Neuronal stem cell (in vitro differentiated cells): ENCODE data around the gene GPR150.
"Not testable (repeated sequence)": the region's sequence is repeated elsewhere in the genome, so short reads cannot be mapped to it uniquely, and the experiment has no call there.

ENCODE experiments used
- DNase-seq: peaks from one replicate; pipeline ENCODE4 v3.0.0-alpha.2; 2013; ENCODE audit warnings: low spot score
- H2AFZ ChIP-seq: one replicate; pipeline ENCODE4 v1.6.1; 2013; ENCODE audit warnings: mild to moderate bottlenecking, low read length, inconsistent platforms
- H2AK5ac ChIP-seq: 2 replicates; pipeline ENCODE4 v1.6.1; 2013; ENCODE audit warnings: low read depth, mild to moderate bottlenecking, inconsistent platforms, low read length, moderate library complexity, mixed read lengths
- H2BK120ac ChIP-seq: 2 replicates; pipeline ENCODE4 v1.6.1; 2013; ENCODE audit warnings: low read depth, mild to moderate bottlenecking, inconsistent platforms, low read length, moderate library complexity, mixed read lengths
- H2BK12ac ChIP-seq: one replicate; pipeline ENCODE4 v1.6.1; 2013; ENCODE audit warnings: low read length, inconsistent platforms
- H2BK15ac ChIP-seq: 2 replicates; pipeline ENCODE4 v1.6.1; 2013; ENCODE audit warnings: mild to moderate bottlenecking, low read length, inconsistent platforms, mixed read lengths
- H2BK5ac ChIP-seq: one replicate; pipeline ENCODE4 v1.6.1; 2013; ENCODE audit warnings: inconsistent platforms, mild to moderate bottlenecking, low read length, moderate library complexity
- H3K14ac ChIP-seq: one replicate; pipeline ENCODE4 v1.6.1; 2013; ENCODE audit warnings: low read length, inconsistent platforms
- H3K18ac ChIP-seq: 2 replicates; pipeline ENCODE4 v1.6.1; 2013; ENCODE audit warnings: low read length, inconsistent platforms
- H3K23ac ChIP-seq: 2 replicates; pipeline ENCODE4 v1.6.1; 2013; ENCODE audit warnings: low read depth, mild to moderate bottlenecking, mixed read lengths, low read length, inconsistent platforms; ENCODE audit not compliant: poor library complexity
- H3K27ac ChIP-seq: replicated peaks from 3 replicates; pipeline ENCODE4 v1.5.1; 2013; ENCODE audit warnings: low read length, inconsistent platforms
- H3K27me3 ChIP-seq, 3 experiments: 2 replicates each; pipeline ENCODE4 v1.6.1; 2013; ENCODE audit warnings: low read length in 3 of 3, mild to moderate bottlenecking in 2 of 3, inconsistent platforms in 1 of 3, low read depth in 1 of 3, mixed read lengths in 1 of 3, moderate library complexity in 1 of 3; ENCODE audit not compliant: control insufficient read depth in 3 of 3, insufficient read depth in 3 of 3
- H3K36me3 ChIP-seq, 2 donors: replicated peaks in 1 of 2; 2 replicates each; pipeline ENCODE4 v1.6.1; 2013; ENCODE audit warnings: low read length in 2 of 2; ENCODE audit not compliant: control insufficient read depth in 2 of 2, insufficient read depth in 2 of 2
- H3K4ac ChIP-seq: 2 replicates; pipeline ENCODE4 v1.6.1; 2013; ENCODE audit warnings: inconsistent platforms, mild to moderate bottlenecking, low read length, moderate library complexity
- H3K4me1 ChIP-seq, 2 donors: 1 replicate in 1 of 2; 2 replicates in 1 of 2; pipeline ENCODE4 v1.6.1; 2013; ENCODE audit warnings: low read length in 2 of 2, low read depth in 1 of 2; ENCODE audit not compliant: control insufficient read depth in 2 of 2, insufficient read depth in 1 of 2
- H3K4me2 ChIP-seq: one replicate; pipeline ENCODE4 v1.6.1; 2013; ENCODE audit warnings: mild to moderate bottlenecking, low read length, inconsistent platforms; ENCODE audit not compliant: insufficient read depth, poor library complexity, severe bottlenecking
- H3K4me3 ChIP-seq, 2 donors: 2 replicates each; pipeline ENCODE4 v1.5.1; 2013; ENCODE audit warnings: low read length in 2 of 2, mild to moderate bottlenecking in 2 of 2, inconsistent platforms in 1 of 2, moderate library complexity in 1 of 2
- H3K79me1 ChIP-seq: one replicate; pipeline ENCODE4 v1.6.1; 2013; ENCODE audit warnings: low read depth, mild to moderate bottlenecking, inconsistent platforms, low read length, moderate library complexity
- H3K9ac ChIP-seq: one replicate; pipeline ENCODE4 v1.6.1; 2013; ENCODE audit warnings: mild to moderate bottlenecking, low read depth, low read length, inconsistent platforms; ENCODE audit not compliant: poor library complexity
- H3K9me3 ChIP-seq, 2 donors: replicated peaks in 1 of 2; 2 replicates each; pipeline versions ENCODE3 to v1.6.1; 2013; ENCODE audit warnings: low read length in 2 of 2, mild to moderate bottlenecking in 2 of 2, inconsistent platforms in 1 of 2, low read depth in 1 of 2, mixed read lengths in 1 of 2, moderate library complexity in 1 of 2; ENCODE audit not compliant: control insufficient read depth in 2 of 2, insufficient read depth in 1 of 2
- H4K8ac ChIP-seq: one replicate; pipeline ENCODE4 v1.6.1; 2013; ENCODE audit warnings: low read depth, mild to moderate bottlenecking, inconsistent platforms, low read length, moderate library complexity
- H4K91ac ChIP-seq: one replicate; pipeline ENCODE4 v1.6.1; 2013; ENCODE audit warnings: low read length, low read depth, mild to moderate bottlenecking, inconsistent platforms; ENCODE audit not compliant: poor library complexity
- WGBS, 2 donors: extraction: QIAGEN DNeasy Blood & Tissue Kit; methylation state at CpG; one replicate each; pipeline ENCODE4 v1.1.7; 2013; ENCODE audit warnings: missing lambda C conversion rate in 2 of 2, mixed read lengths in 1 of 2; ENCODE audit not compliant: insufficient read length in 2 of 2, insufficient replicate concordance in 1 of 2; ENCODE audit errors: extremely low coverage in 2 of 2; 5-methylcytosine and 5-hydroxymethylcytosine counted together

Gene GPR150

GRCh38 chr5:95631991-95632675, 12.2 kb downstream of the GPR150 start:
- Histone ChIP-seq H4K8ac (no peak overlapping the region), H3K9ac (no peak overlapping the region), H2BK120ac (no peak overlapping the region), H3K4me1 (no peaks in the 10 kb centered on the region), H3K27ac (no peak overlapping the region), H3K4me3 (no peak overlapping the region), H2AK5ac (no peak overlapping the region), H2BK12ac (no peak overlapping the region), H3K27me3 (no peaks in the 10 kb centered on the region), H4K91ac (no peak overlapping the region), H3K9me3 (peaks cover 0 to 8% of the 10 kb centered on the region in 2 donors), H3K4me2 (no peak overlapping the region), H2BK15ac (no peak overlapping the region), H3K36me3 (no peaks in the 10 kb centered on the region), H2BK5ac (no peak overlapping the region), H3K14ac (no peak overlapping the region), H3K4ac (no peak overlapping the region), H2AFZ (peak overlapping the region; percentile 3), H3K18ac (no peak overlapping the region), H3K23ac (no peak overlapping the region), H3K79me1 (no peaks in the 10 kb centered on the region)
- no peak for DNase-seq
- no CpG with 5 or more reads among the region's 4 CpGs for WGBS, 2 donors

DNA sequence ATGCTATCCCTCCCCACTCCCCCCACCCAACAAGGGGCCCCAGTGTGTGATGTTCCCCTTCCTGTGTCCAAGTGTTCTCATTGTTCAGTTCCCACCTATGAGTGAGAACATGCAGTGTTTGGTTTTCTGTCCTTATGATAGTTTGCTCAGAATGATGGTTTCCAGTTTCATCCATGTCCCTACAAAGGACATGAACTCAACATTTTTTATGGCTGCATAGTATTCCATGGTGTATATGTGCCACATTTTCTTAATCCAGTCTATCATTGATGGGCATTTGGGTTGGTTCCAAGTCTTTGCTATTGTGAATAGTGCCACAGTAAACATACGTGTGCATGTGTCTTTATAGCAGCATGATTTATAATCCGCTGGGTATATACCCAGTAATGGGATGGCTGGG, 13.1 kb downstream of the GPR150 start:
- not testable (repeated sequence) for H2AFZ ChIP-seq, H3K27ac ChIP-seq, H3K4me1 ChIP-seq, H3K14ac ChIP-seq, H2BK15ac ChIP-seq, H3K79me1 ChIP-seq, H3K9me3 ChIP-seq, H3K9ac ChIP-seq, H3K36me3 ChIP-seq, H3K18ac ChIP-seq, H3K4me2 ChIP-seq, H2AK5ac ChIP-seq, H3K4ac ChIP-seq, H2BK5ac ChIP-seq, H3K27me3 ChIP-seq, H3K23ac ChIP-seq, H2BK120ac ChIP-seq, H4K91ac ChIP-seq, H3K4me3 ChIP-seq, H2BK12ac ChIP-seq, H4K8ac ChIP-seq, DNase-seq
- no CpG with 5 or more reads among the region's 2 CpGs for WGBS, 2 donors

GRCh38 chr5:95633671-95634070, 13.8 kb downstream of the GPR150 start:
- Histone ChIP-seq H3K4me3 (no peak overlapping the region), H3K9me3 (peaks cover 0 to 6% of the 10 kb centered on the region in 2 donors), H4K8ac (no peak overlapping the region), H2AFZ (no peak overlapping the region), H3K36me3 (no peaks in the 10 kb centered on the region), H2AK5ac (no peak overlapping the region), H3K23ac (no peak overlapping the region), H2BK12ac (no peak overlapping the region), H3K18ac (no peak overlapping the region), H4K91ac (no peak overlapping the region), H2BK120ac (no peak overlapping the region), H3K4ac (no peak overlapping the region), H2BK15ac (no peak overlapping the region), H3K9ac (no peak overlapping the region), H3K27me3 (peaks cover 0 to 6% (median 2%) of the 10 kb centered on the region in 3 experiments), H3K4me2 (no peak overlapping the region), H3K14ac (no peak overlapping the region), H3K27ac (no peak overlapping the region), H3K79me1 (no peaks in the 10 kb centered on the region), H2BK5ac (no peak overlapping the region), H3K4me1 (no peaks in the 10 kb centered on the region)
- DNase-seq = no peak
- no CpG with 5 or more reads among the region's 3 CpGs for WGBS, 2 donors

DNA sequence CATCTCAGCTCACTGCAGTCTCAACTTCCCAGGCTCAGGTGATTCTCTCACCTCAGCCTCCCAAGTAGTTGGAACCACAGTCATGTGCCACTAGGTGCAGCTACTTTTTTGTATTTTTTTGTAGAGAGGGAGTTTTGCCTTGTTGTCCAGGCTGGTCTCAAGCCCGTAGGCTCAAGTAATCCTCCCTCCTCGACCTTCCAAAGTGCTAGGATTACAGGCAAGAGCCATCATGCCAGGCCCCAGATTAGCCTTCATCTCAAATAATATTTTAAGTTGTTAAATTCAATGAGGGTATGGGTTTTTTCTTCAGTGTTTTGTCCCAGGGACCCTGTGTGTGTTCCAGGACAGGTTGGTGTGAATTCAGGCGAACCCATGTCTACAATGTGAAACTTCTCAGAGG, 14.2 kb downstream of the GPR150 start:
- Histone ChIP-seq H2BK5ac (no peak overlapping the region), H3K4ac (no peak overlapping the region), H3K27ac (no peak overlapping the region), H2BK120ac (no peak overlapping the region), H3K23ac (no peak overlapping the region), H3K79me1 (no peaks in the 10 kb centered on the region), H3K27me3 (peaks cover 0 to 7% (median 2%) of the 10 kb centered on the region in 3 experiments), H2BK12ac (no peak overlapping the region), H3K4me3 (no peak overlapping the region), H2AK5ac (no peak overlapping the region), H3K9me3 (peaks cover 0 to 2% of the 10 kb centered on the region in 2 donors), H3K36me3 (no peaks in the 10 kb centered on the region), H3K4me1 (no peaks in the 10 kb centered on the region), H4K91ac (no peak overlapping the region), H2AFZ (no peak overlapping the region), H2BK15ac (no peak overlapping the region), H3K18ac (no peak overlapping the region), H4K8ac (no peak overlapping the region), H3K9ac (no peak overlapping the region), H3K4me2 (no peak overlapping the region), H3K14ac (no peak overlapping the region)
- no peak for DNase-seq
- no CpG with 5 or more reads among the region's 3 CpGs for WGBS, 2 donors
